Measurements from ENCODE around the gene NCL.

The NCL gene

GRCh38 chr2:231470246-231470900 lies 6.1 kb upstream of the NCL start:
- Histone ChIP-seq H3K4me2 (ENCODE audit: low read depth, low read length, poor library complexity, severe bottlenecking) (no peak overlapping the region), H3K4me1 (ENCODE audit: insufficient read depth, low read length, poor library complexity, severe bottlenecking) (peaks cover 3% of the 10 kb centered on the region), H3K9me2 (replicated peaks; ENCODE audit: low read depth, low read length) (no peaks in the 10 kb centered on the region)

DNA sequence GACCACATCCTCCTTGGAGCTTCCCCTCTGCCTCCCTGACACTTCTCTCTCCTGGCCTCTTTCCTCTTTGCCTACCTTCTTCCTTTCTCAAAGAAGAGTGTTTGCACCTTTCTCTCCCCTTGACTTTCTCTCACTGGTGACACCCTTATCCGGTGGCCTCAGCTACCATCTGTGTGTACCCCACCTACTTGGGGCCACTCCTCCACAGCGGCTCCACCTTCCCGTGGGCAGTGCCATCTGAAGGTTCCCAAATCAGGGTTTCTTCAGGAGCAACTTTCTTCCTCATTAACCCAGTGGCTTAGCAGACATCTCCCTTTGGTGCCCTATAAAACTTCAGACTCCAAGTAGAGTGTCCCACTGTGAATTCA lies 5.3 kb upstream of the NCL start:
- H4K20me1 ChIP-seq (ENCODE audit: insufficient read depth, low read length, poor library complexity, severe bottlenecking) = no peaks in the 10 kb centered on the region
- H3F3A ChIP-seq (ENCODE audit: low read depth) = no peaks in the 10 kb centered on the region
- no peak overlapping the region for H3K9ac ChIP-seq (ENCODE audit: low read depth, low read length, poor library complexity, severe bottlenecking)
- no peaks in the 10 kb centered on the region for H3K9me3 ChIP-seq (ENCODE audit: insufficient read depth, low read depth, low read length)
- H3K27me3 ChIP-seq (ENCODE audit: insufficient read depth, low read length, poor library complexity, severe bottlenecking) = no peaks in the 10 kb centered on the region
- peaks cover 12% of the 10 kb centered on the region; the same call in 1 of the 2 replicates for H3K79me2 ChIP-seq (ENCODE audit: insufficient read depth, low read length)
- TF ChIP-seq EZH2phosphoT487 (IDR thresholded peaks at IDR 0.05; ENCODE audit: borderline replicate concordance) = no peak
- TF ChIP-seq CTCF (conservative IDR thresholded peaks at IDR 0.05; ENCODE audit: low read length) = no peak
- no peak overlapping the region for H2AFZ ChIP-seq (ENCODE audit: low read length)
- H3K4me2 ChIP-seq (ENCODE audit: low read depth, low read length, poor library complexity, severe bottlenecking) = no peak overlapping the region
- no peak overlapping the region for H3K4me3 ChIP-seq (ENCODE audit: low read length, poor library complexity, severe bottlenecking)
- H3K36me3 ChIP-seq (ENCODE audit: insufficient read depth, low read length) = no peaks in the 10 kb centered on the region
- H3K9me2 ChIP-seq (replicated peaks; ENCODE audit: low read depth, low read length) = no peaks in the 10 kb centered on the region
- H3K4me1 ChIP-seq (ENCODE audit: insufficient read depth, low read length, poor library complexity, severe bottlenecking) = peaks cover 3% of the 10 kb centered on the region

More at GRCh38 chr2:231470246-231470900, 6.1 kb upstream of the NCL start:
- no peak for TF ChIP-seq CTCF (conservative IDR thresholded peaks at IDR 0.05; ENCODE audit: low read length)
- TF ChIP-seq EZH2phosphoT487 (IDR thresholded peaks at IDR 0.05; ENCODE audit: borderline replicate concordance) = no peak
- H4K20me1 ChIP-seq (ENCODE audit: insufficient read depth, low read length, poor library complexity, severe bottlenecking) = no peaks in the 10 kb centered on the region
- no peaks in the 10 kb centered on the region for H3K36me3 ChIP-seq (ENCODE audit: insufficient read depth, low read length)
- H3K4me3 ChIP-seq (ENCODE audit: low read length, poor library complexity, severe bottlenecking) = no peak overlapping the region
- H3K9me3 ChIP-seq (ENCODE audit: insufficient read depth, low read depth, low read length) = no peaks in the 10 kb centered on the region
- H3K79me2 ChIP-seq (ENCODE audit: insufficient read depth, low read length) = peaks cover 5% of the 10 kb centered on the region; the same call in 1 of the 2 replicates
- no peaks in the 10 kb centered on the region for H3F3A ChIP-seq (ENCODE audit: low read depth)
- no peaks in the 10 kb centered on the region for H3K27me3 ChIP-seq (ENCODE audit: insufficient read depth, low read length, poor library complexity, severe bottlenecking)
- no peak overlapping the region for H3K9ac ChIP-seq (ENCODE audit: low read depth, low read length, poor library complexity, severe bottlenecking)
- no peak overlapping the region for H2AFZ ChIP-seq (ENCODE audit: low read length)

- Histone ChIP-seq H3K9me2 (replicated peaks; ENCODE audit: low read depth, low read length) (no peaks in the 10 kb centered on the region), H3K27me3 (ENCODE audit: insufficient read depth, low read length, poor library complexity, severe bottlenecking) (peaks cover 5% of the 10 kb centered on the region), H4K20me1 (ENCODE audit: insufficient read depth, low read length, poor library complexity, severe bottlenecking) (peaks cover 14% of the 10 kb centered on the region), H3K4me2 (ENCODE audit: low read depth, low read length, poor library complexity, severe bottlenecking) (no peak overlapping the region), H3K9ac (ENCODE audit: low read depth, low read length, poor library complexity, severe bottlenecking) (no peak overlapping the region), H3K4me1 (ENCODE audit: insufficient read depth, low read length, poor library complexity, severe bottlenecking) (peaks cover 9% of the 10 kb centered on the region), H3K4me3 (ENCODE audit: low read length, poor library complexity, severe bottlenecking) (no peak overlapping the region), H3F3A (ENCODE audit: low read depth) (no peaks in the 10 kb centered on the region), H3K9me3 (ENCODE audit: insufficient read depth, low read depth, low read length) (no peaks in the 10 kb centered on the region), H3K36me3 (ENCODE audit: insufficient read depth, low read length) (peaks cover 6% of the 10 kb centered on the region), H2AFZ (ENCODE audit: low read length) (no peak overlapping the region), H3K79me2 (ENCODE audit: insufficient read depth, low read length) (peaks cover 26% of the 10 kb centered on the region)
- TF ChIP-seq CTCF (conservative IDR thresholded peaks at IDR 0.05; ENCODE audit: low read length) = no peak
- TF ChIP-seq EZH2phosphoT487 (IDR thresholded peaks at IDR 0.05; ENCODE audit: borderline replicate concordance) = no peak
These were observed 3.6 kb upstream of the NCL start for GRCh38 chr2:231467613-231468530.

Measured in Loucy (cell line).